OCI-M1 (cell line): Measurements from ENCODE around the gene MAGEA2B.
"Not testable (repeated sequence)": the region's sequence is repeated elsewhere in the genome, so short reads cannot be mapped to it uniquely, and the experiment has no call there.

Experiments used
- DNase-seq: peaks from one replicate; lab custom pipeline; 2025; lab: John Stamatoyannopoulos, UW

Gene MAGEA2B, protein sequence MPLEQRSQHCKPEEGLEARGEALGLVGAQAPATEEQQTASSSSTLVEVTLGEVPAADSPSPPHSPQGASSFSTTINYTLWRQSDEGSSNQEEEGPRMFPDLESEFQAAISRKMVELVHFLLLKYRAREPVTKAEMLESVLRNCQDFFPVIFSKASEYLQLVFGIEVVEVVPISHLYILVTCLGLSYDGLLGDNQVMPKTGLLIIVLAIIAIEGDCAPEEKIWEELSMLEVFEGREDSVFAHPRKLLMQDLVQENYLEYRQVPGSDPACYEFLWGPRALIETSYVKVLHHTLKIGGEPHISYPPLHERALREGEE

GRCh38 chrX:152713815-152714787 is at the start of gene MAGEA2B:
MAGEA2B (plus strand) TSS chrX:152714628; CDS start chrX:152717107, 2,479 bp downstream.
- DNase-seq = not testable (repeated sequence)

- DNase-seq = no peak
Measured at GRCh38 chrX:152674135-152674534, 40.3 kb upstream of the MAGEA2B start.

- not testable (repeated sequence) for DNase-seq
Measured at GRCh38 chrX:152674652-152675051, 39.8 kb upstream of the MAGEA2B start.

DNA sequence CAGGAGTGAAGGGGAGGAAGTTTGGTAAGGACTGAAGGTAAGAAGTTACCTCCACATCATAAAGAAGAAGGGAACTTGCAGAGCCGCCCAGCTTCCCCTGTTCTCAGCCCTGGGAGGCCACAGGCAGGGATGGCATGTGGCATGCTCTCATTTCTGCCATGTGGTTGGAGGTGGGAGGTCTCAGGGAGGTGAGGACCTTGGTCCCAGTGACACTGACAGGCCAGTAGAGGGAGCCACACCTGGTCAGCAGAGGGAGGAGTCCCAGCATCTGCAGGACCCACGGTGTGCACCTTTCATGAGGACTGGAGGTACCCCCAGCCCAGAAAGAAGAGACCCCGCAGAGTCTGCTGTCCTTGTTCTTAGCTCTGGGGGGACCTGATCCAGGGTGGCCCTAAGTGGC is 33.4 kb upstream of the MAGEA2B start:
- DNase-seq = not testable (repeated sequence)

DNA sequence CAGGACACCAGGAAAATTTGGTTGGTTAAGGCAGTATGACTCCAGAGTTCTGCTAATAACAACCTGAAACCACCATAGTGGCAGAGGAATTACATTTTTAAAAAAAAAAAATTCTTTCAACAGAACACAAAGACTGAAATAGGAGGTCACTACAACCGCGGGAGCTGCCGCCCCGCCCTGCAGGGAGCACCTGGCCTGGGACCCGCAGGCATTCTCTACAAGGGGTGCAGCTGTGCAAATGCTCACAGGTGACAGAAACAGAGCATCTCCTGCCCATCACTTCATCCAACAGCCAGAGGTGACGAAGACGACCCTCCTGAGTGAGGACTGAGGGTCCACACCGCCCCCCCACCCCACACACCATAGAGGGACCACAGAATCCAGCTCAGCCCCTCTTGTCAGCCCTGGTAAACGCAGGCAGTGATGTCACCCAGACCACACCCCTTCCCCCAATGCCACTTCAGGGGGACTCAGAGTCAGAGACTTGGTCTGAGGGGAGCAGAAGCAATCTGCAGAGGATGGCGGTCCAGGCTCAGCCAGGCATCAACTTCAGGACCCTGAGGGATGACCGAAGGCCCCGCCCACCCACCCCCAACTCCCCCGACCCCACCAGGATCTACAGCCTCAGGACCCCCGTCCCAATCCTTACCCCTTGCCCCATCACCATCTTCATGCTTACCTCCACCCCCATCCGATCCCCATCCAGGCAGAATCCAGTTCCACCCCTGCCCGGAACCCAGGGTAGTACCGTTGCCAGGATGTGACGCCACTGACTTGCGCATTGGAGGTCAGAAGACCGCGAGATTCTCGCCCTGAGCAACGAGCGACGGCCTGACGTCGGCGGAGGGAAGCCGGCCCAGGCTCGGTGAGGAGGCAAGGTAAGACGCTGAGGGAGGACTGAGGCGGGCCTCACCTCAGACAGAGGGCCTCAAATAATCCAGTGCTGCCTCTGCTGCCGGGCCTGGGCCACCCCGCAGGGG is 16.2 kb upstream of the MAGEA2B start, which contains the start of gene MAGEA3:
TSS of gene MAGEA3 (plus strand) at position 843 of the 980 bp plus-strand sequence. CDS start 2,039 bp downstream, outside the sequence.
- not testable (repeated sequence) for DNase-seq

- not testable (repeated sequence) for DNase-seq
Measured at GRCh38 chrX:152700390-152700789, 14.0 kb upstream of the MAGEA2B start.

DNA sequence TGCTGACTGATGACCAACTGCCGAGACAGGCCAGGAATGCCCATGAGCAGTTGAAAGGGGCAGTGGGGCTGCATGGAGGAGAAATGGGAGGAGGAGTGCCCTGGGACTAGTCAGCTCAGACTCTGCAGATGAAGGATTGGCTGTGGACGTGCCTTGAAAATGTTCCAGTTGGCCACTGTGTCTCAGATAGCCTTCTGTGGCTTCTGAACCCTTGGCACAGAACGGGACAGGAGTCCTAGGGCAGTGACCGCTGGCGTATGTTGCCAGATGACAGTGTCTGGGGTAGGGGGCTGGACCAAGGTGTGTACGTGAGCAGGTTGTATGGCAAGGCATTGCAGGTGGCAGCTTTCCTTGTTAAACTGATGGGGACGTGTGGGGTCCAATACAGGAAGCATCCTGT is 7.9 kb upstream of the MAGEA2B start:
- DNase-seq = not testable (repeated sequence)

DNA sequence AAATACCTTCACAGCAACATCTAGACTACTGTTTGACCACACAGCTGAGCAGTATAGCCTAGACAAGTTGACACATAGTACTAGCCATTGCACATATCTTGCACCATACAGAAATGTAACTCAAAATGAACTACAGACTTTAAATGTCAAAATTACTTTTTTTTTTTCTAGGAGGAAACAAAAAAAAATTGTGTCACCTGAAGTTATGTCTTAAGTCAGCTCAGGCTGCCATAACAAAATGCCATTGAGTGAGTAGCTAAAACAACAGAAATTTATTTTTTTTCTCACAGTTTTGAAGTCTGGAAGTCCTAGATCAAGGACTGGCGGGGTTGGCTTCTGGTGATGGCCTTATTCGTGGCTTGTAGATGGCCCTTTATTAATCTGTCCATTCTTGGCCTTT is 5.3 kb upstream of the MAGEA2B start, which contains the start of gene CSAG2:
TSS of gene CSAG2 (minus strand) at position 101 of the 400 bp plus-strand sequence. CDS start 161 bp downstream, outside the sequence.
- DNase-seq = not testable (repeated sequence)

GRCh38 chrX:152713195-152713594 is 1.2 kb upstream of the MAGEA2B start:
- not testable (repeated sequence) for DNase-seq

- no peak for DNase-seq
Measured at GRCh38 chrX:152725409-152725808, 11.0 kb downstream of the MAGEA2B start.

DNA sequence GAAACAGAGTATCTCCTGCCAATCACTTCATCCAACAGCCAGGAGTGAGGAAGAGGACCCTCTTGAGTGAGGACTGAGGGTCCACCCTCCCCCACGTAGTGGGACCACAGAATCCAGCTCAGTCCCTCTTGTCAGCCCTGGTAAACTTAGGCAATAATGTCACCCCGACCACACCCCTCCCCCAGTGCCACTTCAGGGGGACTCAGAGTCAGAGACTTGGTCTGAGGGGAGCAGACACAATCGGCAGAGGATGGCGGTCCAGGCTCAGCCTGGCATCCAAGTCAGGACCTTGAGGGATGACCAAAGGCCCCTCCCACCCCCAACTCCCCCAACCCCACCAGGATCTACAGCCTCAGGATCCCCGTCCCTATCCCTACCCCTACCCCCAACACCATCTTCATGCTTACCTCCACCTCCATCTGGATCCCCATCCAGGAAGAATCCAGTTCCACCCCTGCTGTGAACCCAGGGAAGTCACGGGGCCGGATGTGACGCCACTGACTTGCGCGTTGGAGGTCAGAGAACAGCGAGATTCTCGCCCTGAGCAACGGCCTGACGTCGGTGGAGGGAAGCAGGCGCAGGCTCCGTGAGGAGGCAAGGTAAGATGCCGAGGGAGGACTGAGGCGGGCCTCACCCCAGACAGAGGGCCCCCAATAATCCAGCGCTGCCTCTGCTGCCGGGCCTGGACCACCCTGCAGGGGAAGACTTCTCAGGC is 19.0 kb downstream of the MAGEA2B start, which contains the start of the genes CSAG1 and MAGEA12:
TSS of gene CSAG1 (minus strand) at position 461 of the 715 bp plus-strand sequence. CDS start 1,261 bp downstream, outside the sequence.
TSS of gene MAGEA12 (plus strand) at position 497 of the 715 bp plus-strand sequence. CDS start 2,405 bp downstream, outside the sequence.
- DNase-seq = no peak

- not testable (repeated sequence) for DNase-seq
Measured at GRCh38 chrX:152734143-152734858, 19.9 kb downstream of the MAGEA2B start.

DNA sequence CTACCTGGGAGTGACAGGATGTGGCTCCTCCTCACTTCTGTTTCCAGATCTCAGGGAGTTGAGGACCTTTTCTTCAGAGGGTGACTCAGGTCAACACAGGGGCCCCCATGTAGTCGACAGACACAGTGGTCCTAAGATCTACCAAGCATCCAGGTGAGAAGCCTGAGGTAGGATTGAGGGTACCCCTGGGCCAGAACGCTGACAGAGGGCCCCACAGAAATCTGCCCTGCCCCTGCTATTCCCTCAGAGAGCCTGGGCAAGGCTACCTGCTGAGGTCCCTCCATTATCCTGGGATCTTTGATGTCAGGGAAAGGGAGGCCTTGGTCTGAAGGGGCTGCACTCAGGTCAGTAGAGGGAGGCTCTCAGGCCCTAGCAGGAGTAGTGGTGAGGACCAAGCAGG is 20.7 kb downstream of the MAGEA2B start:
- DNase-seq = no peak

GRCh38 chrX:152735860-152736511 is 21.6 kb downstream of the MAGEA2B start:
- DNase-seq = no peak

GRCh38 chrX:152736528-152736927 is 22.1 kb downstream of the MAGEA2B start:
- DNase-seq = not testable (repeated sequence)

DNA sequence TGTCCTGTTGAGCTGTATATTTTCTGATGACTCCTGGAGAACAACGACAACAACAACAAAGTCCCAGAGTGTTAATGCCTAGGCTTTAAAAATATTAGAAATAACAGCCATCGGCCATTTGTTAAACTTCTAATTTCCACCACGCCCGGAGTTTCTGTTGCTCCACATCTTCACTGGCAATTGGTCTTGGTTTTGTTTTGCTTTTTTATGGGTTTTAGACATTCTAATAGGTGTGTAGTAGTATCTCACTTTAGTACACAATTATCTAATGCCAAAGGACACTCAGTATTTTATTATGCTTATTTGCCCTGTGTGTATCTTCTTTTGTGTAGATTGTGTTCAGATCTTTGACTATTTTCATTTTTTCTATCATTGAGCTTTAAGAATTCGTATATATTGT is 24.1 kb downstream of the MAGEA2B start:
- DNase-seq = no peak

DNA sequence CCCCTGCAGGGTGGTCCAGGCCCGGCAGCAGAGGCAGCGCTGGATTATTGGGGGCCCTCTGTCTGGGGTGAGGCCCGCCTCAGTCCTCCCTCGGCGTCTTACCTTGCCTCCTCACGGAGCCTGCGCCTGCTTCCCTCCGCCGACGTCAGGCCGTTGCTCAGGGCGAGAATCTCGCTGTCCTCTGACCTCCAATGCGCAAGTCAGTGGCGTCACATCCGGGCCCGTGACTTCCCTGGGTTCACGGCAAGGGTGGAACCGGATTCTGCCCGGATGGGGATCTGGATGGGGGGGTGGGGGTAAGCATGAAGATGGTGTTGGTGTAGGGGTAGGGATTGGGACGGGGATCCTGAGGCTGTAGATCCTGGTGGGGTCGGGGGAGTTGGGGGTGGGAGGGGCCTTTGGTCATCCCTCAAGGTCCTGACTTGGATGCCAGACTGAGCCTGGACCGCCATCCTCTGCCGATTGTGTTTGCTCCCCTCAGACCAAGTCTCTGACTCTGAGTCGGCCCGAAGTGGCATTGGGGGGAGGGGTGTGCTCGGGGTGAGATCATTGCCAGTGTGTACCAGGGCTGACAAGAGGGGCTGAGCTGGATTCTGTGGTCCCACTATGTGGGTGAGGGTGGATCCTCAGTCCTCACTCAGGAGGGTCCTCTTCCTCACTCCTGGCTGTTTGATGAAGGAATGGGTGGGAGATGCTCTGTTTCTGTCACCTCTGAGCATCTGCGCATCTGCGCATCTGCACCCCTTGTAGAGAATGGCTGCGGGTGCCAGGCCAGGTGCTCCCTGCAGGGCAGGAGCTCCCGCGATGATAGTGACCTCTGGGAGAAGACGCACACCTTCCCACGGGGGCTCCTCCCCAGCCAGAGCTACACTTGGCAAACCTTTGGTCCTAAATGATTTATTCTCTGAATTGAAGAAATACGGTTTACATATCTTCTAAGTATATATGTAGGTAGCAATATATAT is 39.5 kb downstream of the MAGEA2B start, which contains the start of gene MAGEA2:
TSS of gene MAGEA2 (minus strand) at position 157 of the 965 bp plus-strand sequence. CDS start 2,479 bp downstream, outside the sequence.
- not testable (repeated sequence) for DNase-seq

GRCh38 chrX:152754871-152755270 is 40.4 kb downstream of the MAGEA2B start:
- DNase-seq = not testable (repeated sequence)
